Measurements from ENCODE around the gene STK11.

GRCh38 chr19:1275976-1276627 is 70.5 kb downstream of the STK11 start:
- no peak for TF ChIP-seq CTCF (IDR thresholded peaks at IDR 0.05 in 4 of 5, conservative IDR thresholded peaks at IDR 0.05 in 1 of 5)
- TF ChIP-seq POLR2A (IDR thresholded peaks at IDR 0.05): peak in 1 of 2 donors; percentile 66

Data from gastrocnemius medialis (tissue), 4 donors.